H1 (cell line): ENCODE data around the gene TMA7. TPM values are rescaled to one million over a fixed set of nuclear protein-coding genes. Genes with fewer than 3 reads are reported as not detected.

ENCODE experiments used
- HDAC6 ChIP-seq: IDR thresholded peaks from one replicate; pipeline ENCODE4 v1.7.1; 2012; ENCODE audit warnings: low read depth, mild to moderate bottlenecking, inconsistent platforms, low read length, moderate library complexity
- MAX ChIP-seq: IDR thresholded peaks from 2 replicates; pipeline ENCODE4 v1.6.1; 2012; ENCODE audit warnings: inconsistent platforms
- SRF ChIP-seq: IDR thresholded peaks from 2 replicates; pipeline ENCODE4 v1.6.1; 2011; ENCODE audit warnings: mild to moderate bottlenecking, low read depth, low read length, moderate library complexity
- polyA plus RNA-seq, 7 experiments: library from polyadenylated mRNA; depleted of rRNA in 3 of 7; stranded (reverse) in 5 of 7; unstranded in 2 of 7; fragments of >200 nt in 5 of 7; fragments of 200-250 nt in 2 of 7; gene quantifications; 1 replicate in 5 of 7; 2 replicates in 1 of 7; 4 replicates in 1 of 7; pipeline versions ENCODE4 v1.2.1 to v1.2.3, GENCODE V29; 2011 to 2013; ENCODE audit warnings: missing spikeins in 2 of 7, mixed read lengths in 2 of 7
- total RNA-seq: library from RNA; stranded (reverse); fragmentation: NEBNext Ultra II Directional; extraction: Animal tissue kit (Norgen Biotek cat#: 25700); gene quantifications from 2 replicates; pipeline ENCODE4 v1.2.1, GENCODE V29; 2021

TMA7 gene
- total and polyA plus RNA-seq, 2 of the 8 experiments (the other 6 are each of a cell fraction or from before 2014, with no cell fraction given) = 138 to 305 TPM

DNA sequence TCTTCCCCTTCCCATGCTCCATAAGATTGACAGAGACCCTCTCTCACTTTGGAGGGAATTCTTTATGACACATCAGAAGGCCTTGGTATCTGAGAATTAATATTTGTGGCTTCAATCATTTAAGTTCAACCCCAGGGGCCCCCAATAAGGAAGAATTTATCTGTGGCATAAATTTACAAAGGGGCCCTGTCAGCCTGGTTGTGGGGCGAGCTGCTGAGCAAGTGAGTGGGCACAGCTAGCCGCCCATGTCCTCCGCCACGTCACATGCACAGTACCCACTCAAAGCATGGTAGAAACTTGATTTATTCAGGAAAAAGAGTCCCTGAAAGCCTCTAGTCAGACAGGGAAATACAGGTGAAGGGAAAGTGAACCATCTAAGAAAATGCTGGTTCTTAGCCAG lies 23.5 kb upstream of the TMA7 start (continued):
- TF ChIP-seq HDAC6 (no peak), SRF (no peak), MAX (no peak)
